Measurements from ENCODE around the gene ZBTB20.

- TF ChIP-seq CTCF (IDR thresholded peaks at IDR 0.05) (no peak), EZH2 (IDR thresholded peaks at IDR 0.05; ENCODE audit: borderline replicate concordance, insufficient read depth, low read depth, low read length, poor library complexity, severe bottlenecking) (no peak)
These were observed 428.2 kb downstream of the ZBTB20 start for GRCh38 chr3:114718898-114719210.

Measured in B cell (primary cell).